Left colon (tissue), 2 donors: Measurements from ENCODE around the gene PRUNE1. TPM values are rescaled to one million over a fixed set of nuclear protein-coding genes. Genes with fewer than 3 reads are reported as not detected.

Experiments used
- ATAC-seq: fragments of 200-7000 bp; cut with Tn5 transposase; one replicate; pipeline ENCODE4 v1.9.1; 2020; ENCODE audit warnings: mild to moderate bottlenecking, moderate library complexity
- DNase-seq, 2 donors: peaks; one replicate each; pipeline ENCODE4 v3.0.0-alpha.2; 2020
- intact Hi-C, 2 donors: fragments of 100-400 bp; cut with DNase I in 1 of 2; cut with micrococcal nuclease in 1 of 2; formaldehyde crosslinking; loops; one replicate each; pipeline versions ENCODE4 v1.11.2 to v1.14.0; 2022; cut with DNase I, micrococcal nuclease
- long read RNA-seq: library from polyadenylated mRNA; unstranded; transcript quantifications from one replicate; pipeline ENCODE4 v2.0.0, GENCODE V29; 2021
- total RNA-seq, 2 donors: library from RNA; stranded (reverse); fragmentation: NEBNext Ultra II Directional; extraction: Animal tissue kit (Norgen Biotek cat#: 25700); gene quantifications; one replicate each; pipeline ENCODE4 v1.2.1, GENCODE V29; 2021
- donor health status: DM: no; HTN: no; CAD: no.
- donor health status: DM: yes; HTN: yes; CAD: no.

The PRUNE1 gene
- 10 to 100 TPM; 18.9 to 19.0 TPM for total RNA-seq
- long read RNA-seq, transcript PRUNE1-201 (8 exons, 2,997 nt): major isoform, 5 of 16 reads
- long read RNA-seq, partial matches to known transcripts: 0 of 16 reads
- long read RNA-seq, other reads (novel, unspliced or antisense): 7 of 16 reads

- intact Hi-C loops: no loop called here
- DNase-seq: peak; percentile 97 to 99
- ATAC-seq: peak; percentile 76
These were observed at the start of gene PRUNE1 for GRCh38 chr1:151008244-151009205. PRUNE1 (plus strand) TSS chr1:151008449; CDS start chr1:151008633, 184 bp downstream.

- intact Hi-C loops: no loop called here
- ATAC-seq (peak; percentile 15), DNase-seq (no peak)
These were observed 47.6 kb upstream of the PRUNE1 start for GRCh38 chr1:150960646-150961045.

- no peak for DNase-seq
- intact Hi-C loops: no loop called here
- no peak for ATAC-seq
These were observed 46.5 kb upstream of the PRUNE1 start for GRCh38 chr1:150961756-150962155.

GRCh38 chr1:150963321-150964163 lies 44.7 kb upstream of the PRUNE1 start:
- ATAC-seq (no peak), DNase-seq (no peak)
- intact Hi-C loops: no loop called here

GRCh38 chr1:150964164-150964489 lies 44.1 kb upstream of the PRUNE1 start:
- DNase-seq: no peak
- ATAC-seq: no peak
- intact Hi-C loops: no loop called here

- DNase-seq (no peak), ATAC-seq (no peak)
- intact Hi-C loops: no loop called here
These were observed 42.6 kb upstream of the PRUNE1 start for GRCh38 chr1:150965605-150966004.

- no peak for DNase-seq
- intact Hi-C loops: no loop called here
- ATAC-seq: no peak
These were observed 42.2 kb upstream of the PRUNE1 start for GRCh38 chr1:150966011-150966410.

GRCh38 chr1:150967936-150968335 lies 40.3 kb upstream of the PRUNE1 start:
- intact Hi-C loops: no loop called here
- ATAC-seq (no peak), DNase-seq (no peak)

- no peak for DNase-seq
These were observed 39.8 kb upstream of the PRUNE1 start for GRCh38 chr1:150968491-150968890.

GRCh38 chr1:150969626-150970025 lies 38.6 kb upstream of the PRUNE1 start:
- no peak for ATAC-seq
- DNase-seq: no peak
- intact Hi-C loops: no loop called here

More at GRCh38 chr1:150968491-150968890, 39.8 kb upstream of the PRUNE1 start:
- intact Hi-C loops: no loop called here
- no peak for ATAC-seq

GRCh38 chr1:150970808-150971582 lies 37.3 kb upstream of the PRUNE1 start:
- ATAC-seq: peak; percentile 66
- intact Hi-C loops: no loop called here
- DNase-seq: peak; percentile 66 to 77

- ATAC-seq (no peak), DNase-seq (no peak)
- intact Hi-C loops: no loop called here
These were observed 36.4 kb upstream of the PRUNE1 start for GRCh38 chr1:150971583-150972416.

GRCh38 chr1:150972417-150972940 lies 35.8 kb upstream of the PRUNE1 start:
- intact Hi-C loops: no loop called here
- DNase-seq: no peak
- ATAC-seq: no peak

GRCh38 chr1:150973258-150973835 lies 34.9 kb upstream of the PRUNE1 start:
- intact Hi-C loops: no loop called here
- peak in 1 of 2 donors; percentile 32 for DNase-seq
- no peak for ATAC-seq

- intact Hi-C loops: no loop called here
- DNase-seq (peak; percentile 39 to 63), ATAC-seq (peak; percentile 38)
These were observed 34.2 kb upstream of the PRUNE1 start for GRCh38 chr1:150973836-150974579.

- DNase-seq (peak; percentile 80 to 87), ATAC-seq (peak; percentile 70)
- intact Hi-C loops: no loop called here
These were observed 33.4 kb upstream of the PRUNE1 start, which contains the start of gene CERS2 for GRCh38 chr1:150974580-150975478. CERS2 (minus strand) TSS chr1:150974835; CDS start chr1:150969090, 5,745 bp downstream.
